Measurements from ENCODE around the gene MEIS2.

MEIS2 gene

DNA sequence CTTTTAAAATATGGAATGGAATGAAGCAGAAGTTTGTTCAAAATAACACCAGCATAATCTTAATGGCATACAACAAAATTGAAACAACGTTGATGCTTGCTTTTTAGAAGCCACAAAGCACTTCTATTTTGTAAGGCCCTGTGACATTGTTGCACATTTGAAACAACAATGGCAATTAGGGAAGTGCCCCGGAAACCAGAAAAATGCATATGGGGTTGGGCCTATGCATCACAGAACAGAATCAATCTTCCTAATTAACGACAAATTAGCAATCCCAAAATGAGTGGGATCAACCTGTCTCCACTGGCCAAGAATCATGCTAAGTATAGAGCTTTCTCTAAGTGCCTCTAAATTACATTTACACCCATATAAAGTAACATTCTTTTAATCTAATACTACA, 168.9 kb downstream of the MEIS2 start:
- Histone ChIP-seq H3K27ac (ENCODE audit: low read depth, low read length, severe bottlenecking) (no peak overlapping the region), H3K36me3 (ENCODE audit: control insufficient read depth, insufficient read depth, low read length) (peaks cover 9% of the 10 kb centered on the region), H3K4me1 (ENCODE audit: control insufficient read depth, insufficient read depth, low read length, poor library complexity, severe bottlenecking) (no peaks in the 10 kb centered on the region), H3K9me3 (ENCODE audit: control insufficient read depth, low read length) (no peaks in the 10 kb centered on the region), H3K4me3 (ENCODE audit: extremely low read depth, insufficient read depth, low read length, poor library complexity, severe bottlenecking) (no peak overlapping the region)
- WGBS, 2 experiments (ENCODE audit: insufficient coverage in 2 of 2), result 80 to 88% methylated on average over 3 of the region's 3 CpGs

DNA sequence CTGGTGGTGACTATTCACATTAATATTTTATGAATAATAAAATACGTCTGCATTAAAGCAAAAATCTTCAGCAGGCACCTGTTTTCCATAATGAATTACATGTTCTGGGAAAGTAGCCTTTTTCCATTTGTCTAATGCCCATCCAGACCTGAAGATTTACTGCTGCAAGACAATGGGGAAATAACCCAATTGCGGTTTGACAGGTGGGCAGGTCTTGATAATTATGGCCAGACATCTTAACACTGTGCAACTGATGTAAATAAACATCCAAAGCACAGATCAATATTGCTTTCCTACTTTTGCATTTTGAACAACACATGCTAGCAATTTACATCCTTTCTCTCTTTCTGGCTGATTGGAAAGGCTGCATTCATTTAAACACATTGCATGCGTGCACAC, 173.9 kb downstream of the MEIS2 start:
- no peak overlapping the region for H3K4me3 ChIP-seq (ENCODE audit: extremely low read depth, insufficient read depth, low read length, poor library complexity, severe bottlenecking)
- peaks cover 9% of the 10 kb centered on the region for H3K36me3 ChIP-seq (ENCODE audit: control insufficient read depth, insufficient read depth, low read length)
- H3K9me3 ChIP-seq (ENCODE audit: control insufficient read depth, low read length), result no peaks in the 10 kb centered on the region
- no peak overlapping the region for H3K27ac ChIP-seq (ENCODE audit: low read depth, low read length, severe bottlenecking)
- WGBS, 2 experiments (ENCODE audit: insufficient coverage in 2 of 2), result 89 to 94% methylated on average over 1 to 2 of the region's 3 CpGs
- H3K4me1 ChIP-seq (ENCODE audit: control insufficient read depth, insufficient read depth, low read length, poor library complexity, severe bottlenecking), result no peaks in the 10 kb centered on the region

DNA sequence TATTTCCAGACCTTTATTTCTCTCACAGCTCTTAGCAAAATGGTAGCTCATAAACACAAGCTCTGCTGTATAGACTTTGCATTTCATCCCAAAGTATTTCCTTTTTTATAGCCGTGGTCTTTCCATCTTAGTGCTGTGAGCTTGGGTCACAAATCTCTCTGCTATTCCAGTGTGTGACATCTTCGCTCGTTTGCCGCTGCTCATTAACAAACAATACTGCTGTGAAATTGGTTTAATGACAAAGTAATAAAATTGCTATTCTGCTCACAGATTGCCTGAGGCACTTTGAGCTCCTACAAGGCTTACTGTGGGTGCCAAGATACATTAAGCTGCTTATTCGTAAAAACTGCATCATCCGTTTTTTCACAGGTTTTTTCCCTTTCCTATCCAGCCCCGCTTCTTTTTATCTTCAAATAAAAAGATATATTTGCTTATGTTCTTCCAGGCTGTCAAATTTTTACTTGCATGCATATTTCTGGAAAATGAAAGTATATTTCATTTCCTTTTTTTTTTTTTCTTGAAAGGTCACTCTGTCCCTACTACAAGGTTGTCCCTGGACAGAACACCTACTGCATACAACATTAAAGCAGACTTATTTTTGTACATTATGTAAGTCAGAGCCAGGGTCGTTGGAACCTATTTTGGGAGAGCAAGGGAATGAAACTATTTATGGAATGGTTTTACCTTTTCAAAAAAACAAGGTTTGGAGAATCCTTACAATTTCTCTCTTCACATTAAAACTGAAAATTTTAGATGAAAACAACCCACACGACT, 174.5 kb downstream of the MEIS2 start:
- Histone ChIP-seq H3K36me3 (ENCODE audit: control insufficient read depth, insufficient read depth, low read length) (peaks cover 9% of the 10 kb centered on the region), H3K27ac (ENCODE audit: low read depth, low read length, severe bottlenecking) (no peak overlapping the region), H3K4me1 (ENCODE audit: control insufficient read depth, insufficient read depth, low read length, poor library complexity, severe bottlenecking) (no peaks in the 10 kb centered on the region), H3K4me3 (ENCODE audit: extremely low read depth, insufficient read depth, low read length, poor library complexity, severe bottlenecking) (no peak overlapping the region), H3K9me3 (ENCODE audit: control insufficient read depth, low read length) (no peaks in the 10 kb centered on the region)
- 89 to 93% methylated on average over 3 to 4 of the region's 9 CpGs for WGBS, 2 experiments (ENCODE audit: insufficient coverage in 2 of 2)

DNA sequence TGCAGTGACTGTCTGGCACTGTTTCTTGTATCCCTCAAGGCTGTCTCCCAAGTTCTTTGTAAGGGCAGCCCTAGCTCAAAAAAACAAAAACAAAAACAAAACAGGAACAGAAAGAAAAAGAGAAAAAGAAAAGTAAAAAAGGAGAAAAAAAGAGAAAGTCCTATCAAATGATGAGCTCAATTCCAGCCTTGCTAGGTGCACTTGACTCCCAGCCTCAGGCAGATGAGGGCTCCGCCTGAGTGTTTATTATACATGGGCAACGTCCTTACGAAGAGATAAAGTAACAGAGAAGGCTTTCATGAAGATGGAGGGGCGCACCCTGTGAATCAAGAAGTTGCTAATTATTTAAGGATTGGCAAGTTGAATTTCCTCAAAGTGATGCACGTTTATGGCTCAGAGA, 175.3 kb downstream of the MEIS2 start:
- 88 to 99% methylated on average over 4 to 5 of the region's 5 CpGs for WGBS, 2 experiments (ENCODE audit: insufficient coverage in 2 of 2)
- Histone ChIP-seq H3K4me1 (ENCODE audit: control insufficient read depth, insufficient read depth, low read length, poor library complexity, severe bottlenecking) (no peaks in the 10 kb centered on the region), H3K9me3 (ENCODE audit: control insufficient read depth, low read length) (no peaks in the 10 kb centered on the region), H3K36me3 (ENCODE audit: control insufficient read depth, insufficient read depth, low read length) (peaks cover 12% of the 10 kb centered on the region), H3K4me3 (ENCODE audit: extremely low read depth, insufficient read depth, low read length, poor library complexity, severe bottlenecking) (no peak overlapping the region), H3K27ac (ENCODE audit: low read depth, low read length, severe bottlenecking) (no peak overlapping the region)

DNA sequence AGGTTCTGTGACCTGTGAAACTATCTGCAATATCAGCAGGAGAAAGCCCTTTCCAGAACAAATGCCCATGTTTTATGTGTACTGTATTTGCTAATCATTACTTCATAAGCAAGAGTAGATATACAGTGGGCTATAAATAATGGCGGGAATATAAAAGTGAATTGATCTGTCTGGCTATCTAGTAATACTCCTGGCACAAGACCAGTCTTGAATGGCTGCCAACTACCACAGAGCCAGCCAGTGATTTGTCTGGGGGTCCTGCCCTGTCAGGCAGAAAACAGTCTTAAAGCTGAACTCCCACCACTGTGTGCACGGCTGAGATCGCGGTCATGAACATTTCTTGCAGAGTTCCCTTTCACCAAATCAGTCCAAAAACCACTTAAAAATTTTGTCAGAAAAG, 176.3 kb downstream of the MEIS2 start:
- no peaks in the 10 kb centered on the region for H3K4me1 ChIP-seq (ENCODE audit: control insufficient read depth, insufficient read depth, low read length, poor library complexity, severe bottlenecking)
- H3K9me3 ChIP-seq (ENCODE audit: control insufficient read depth, low read length), result no peaks in the 10 kb centered on the region
- H3K36me3 ChIP-seq (ENCODE audit: control insufficient read depth, insufficient read depth, low read length), result peaks cover 4% of the 10 kb centered on the region
- H3K4me3 ChIP-seq (ENCODE audit: extremely low read depth, insufficient read depth, low read length, poor library complexity, severe bottlenecking), result no peak overlapping the region
- no peak overlapping the region for H3K27ac ChIP-seq (ENCODE audit: low read depth, low read length, severe bottlenecking)
- WGBS, 2 experiments (ENCODE audit: insufficient coverage in 2 of 2), result 100% methylated on average over 2 of the region's 4 CpGs; no CpG with 5 or more reads in 1 of the 2 experiments

DNA sequence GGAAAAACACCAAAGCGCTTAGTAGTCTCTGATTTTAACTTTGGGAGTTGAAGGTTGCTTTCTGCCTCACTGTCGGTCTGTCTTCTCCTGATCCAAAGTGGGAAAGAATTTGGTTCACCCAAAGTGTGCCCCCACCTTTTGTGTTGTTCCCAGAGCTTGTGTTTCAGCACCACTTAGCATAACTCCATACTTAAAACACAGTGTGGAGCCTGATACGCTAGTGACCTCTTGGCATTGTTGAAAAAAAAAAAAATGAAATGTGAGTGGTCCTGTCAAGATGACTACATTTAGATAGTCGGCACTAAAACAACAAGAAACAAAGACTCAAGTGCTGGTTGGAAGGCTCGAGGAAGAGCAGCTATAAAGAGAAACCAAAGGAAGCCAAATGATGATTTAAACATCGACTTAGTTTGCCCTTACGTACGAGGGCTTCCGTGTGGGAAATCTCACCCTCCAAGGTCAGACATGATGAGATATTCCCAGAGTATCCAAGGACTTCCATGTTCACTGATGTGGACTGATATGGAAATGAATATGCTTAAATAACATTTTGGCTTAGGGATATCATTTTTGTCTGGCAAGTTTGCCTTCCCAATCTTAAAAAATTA, 178.8 kb downstream of the MEIS2 start:
- Histone ChIP-seq H3K36me3 (ENCODE audit: control insufficient read depth, insufficient read depth, low read length) (peaks cover 3% of the 10 kb centered on the region), H3K27ac (ENCODE audit: low read depth, low read length, severe bottlenecking) (no peak overlapping the region), H3K4me3 (ENCODE audit: extremely low read depth, insufficient read depth, low read length, poor library complexity, severe bottlenecking) (no peak overlapping the region), H3K4me1 (ENCODE audit: control insufficient read depth, insufficient read depth, low read length, poor library complexity, severe bottlenecking) (no peaks in the 10 kb centered on the region), H3K9me3 (ENCODE audit: control insufficient read depth, low read length) (no peaks in the 10 kb centered on the region)
- WGBS, 2 experiments (ENCODE audit: insufficient coverage in 2 of 2), result 86 to 95% methylated on average over 6 to 7 of the region's 9 CpGs

DNA sequence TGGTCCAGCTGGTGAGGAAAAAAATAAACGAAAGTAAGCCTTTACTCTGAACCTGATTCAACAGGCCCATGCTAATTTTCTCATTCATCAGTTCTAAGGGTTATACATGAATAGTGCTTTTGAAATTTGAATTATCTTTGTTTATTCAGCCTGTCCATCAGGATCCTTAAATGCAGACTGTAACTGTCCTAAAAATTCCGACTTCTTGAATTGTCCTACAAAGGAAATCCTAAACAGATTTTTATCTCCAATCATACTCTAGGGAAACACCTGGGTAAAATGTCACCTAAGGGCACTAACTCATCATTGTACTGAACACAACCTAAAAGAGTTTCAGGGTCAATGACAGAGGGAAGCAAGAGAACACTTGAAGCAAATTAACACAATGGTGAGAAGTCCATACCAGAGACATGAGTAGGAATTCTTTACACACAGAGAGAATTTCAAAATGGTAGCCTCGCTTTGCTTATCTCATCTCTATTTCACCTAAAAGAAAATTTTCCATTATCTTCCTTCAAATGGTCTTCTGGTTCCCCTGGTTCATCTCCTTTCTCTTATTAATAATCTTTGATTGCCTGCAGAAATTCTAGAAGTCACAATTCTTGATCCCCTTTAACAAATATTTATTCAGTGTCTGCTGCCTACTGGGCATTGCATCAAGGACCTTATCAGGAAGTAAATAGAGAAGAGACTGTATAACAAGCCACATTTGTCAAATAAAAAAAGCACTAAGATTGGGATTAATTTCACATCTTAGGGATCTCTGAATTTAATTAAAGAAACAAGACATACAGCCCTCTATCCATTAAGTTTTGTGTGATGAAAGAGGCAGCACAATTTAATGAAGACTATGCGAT, 182.7 kb downstream of the MEIS2 start:
- Histone ChIP-seq H3K9me3 (ENCODE audit: control insufficient read depth, low read length) (no peaks in the 10 kb centered on the region), H3K27ac (ENCODE audit: low read depth, low read length, severe bottlenecking) (no peak overlapping the region), H3K36me3 (ENCODE audit: control insufficient read depth, insufficient read depth, low read length) (peaks cover 16% of the 10 kb centered on the region), H3K4me1 (ENCODE audit: control insufficient read depth, insufficient read depth, low read length, poor library complexity, severe bottlenecking) (no peaks in the 10 kb centered on the region), H3K4me3 (ENCODE audit: extremely low read depth, insufficient read depth, low read length, poor library complexity, severe bottlenecking) (no peak overlapping the region)
- WGBS, 2 experiments (ENCODE audit: insufficient coverage in 2 of 2), result 100% methylated on average over 2 of the region's 4 CpGs

DNA sequence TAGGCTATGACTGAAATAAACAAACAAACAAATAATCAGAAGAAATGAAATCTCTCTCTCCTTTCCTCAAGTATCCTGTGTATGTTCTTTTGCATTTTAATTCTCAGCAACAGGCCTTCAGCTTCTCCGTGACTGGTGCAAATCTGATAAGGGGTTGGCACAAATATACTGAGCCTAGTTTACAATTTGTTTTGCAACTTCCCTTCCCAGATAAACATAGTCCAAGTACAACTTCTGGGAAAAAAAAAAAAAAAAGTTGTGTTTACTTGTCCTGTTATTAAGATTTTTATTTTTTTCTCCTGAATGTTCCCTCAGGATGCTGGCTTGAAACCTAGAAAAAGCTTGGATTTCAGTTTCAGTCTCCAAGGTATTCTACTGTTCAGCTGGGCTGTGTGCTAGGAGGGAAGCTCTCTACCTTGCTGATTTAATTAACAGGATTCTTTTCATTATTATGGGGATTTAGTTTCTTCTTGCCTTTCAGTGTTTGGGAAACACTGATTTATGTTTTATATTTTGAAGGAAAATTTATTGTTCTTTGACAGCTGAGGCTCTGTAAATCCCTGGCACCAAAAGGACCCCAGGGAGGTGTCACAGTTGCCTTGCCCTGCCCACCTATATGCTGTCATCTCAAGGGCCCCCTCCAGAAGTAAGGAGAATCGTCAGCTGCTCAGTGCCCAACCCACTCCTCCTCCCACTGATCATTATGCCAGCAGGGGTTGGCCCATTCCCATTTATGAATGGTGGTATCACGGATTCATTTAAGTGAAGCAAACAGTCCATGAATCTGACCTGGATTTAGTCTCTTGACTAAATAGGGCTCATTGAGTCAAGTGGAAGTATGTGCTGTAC, 185.2 kb downstream of the MEIS2 start:
- Histone ChIP-seq H3K27ac (ENCODE audit: low read depth, low read length, severe bottlenecking) (no peak overlapping the region), H3K9me3 (ENCODE audit: control insufficient read depth, low read length) (no peaks in the 10 kb centered on the region), H3K4me3 (ENCODE audit: extremely low read depth, insufficient read depth, low read length, poor library complexity, severe bottlenecking) (no peak overlapping the region), H3K4me1 (ENCODE audit: control insufficient read depth, insufficient read depth, low read length, poor library complexity, severe bottlenecking) (peaks cover 5% of the 10 kb centered on the region), H3K36me3 (ENCODE audit: control insufficient read depth, insufficient read depth, low read length) (peaks cover 13% of the 10 kb centered on the region)
- WGBS, 2 experiments (ENCODE audit: insufficient coverage in 2 of 2), result 96 to 100% methylated on average over 1 to 2 of the region's 3 CpGs

DNA sequence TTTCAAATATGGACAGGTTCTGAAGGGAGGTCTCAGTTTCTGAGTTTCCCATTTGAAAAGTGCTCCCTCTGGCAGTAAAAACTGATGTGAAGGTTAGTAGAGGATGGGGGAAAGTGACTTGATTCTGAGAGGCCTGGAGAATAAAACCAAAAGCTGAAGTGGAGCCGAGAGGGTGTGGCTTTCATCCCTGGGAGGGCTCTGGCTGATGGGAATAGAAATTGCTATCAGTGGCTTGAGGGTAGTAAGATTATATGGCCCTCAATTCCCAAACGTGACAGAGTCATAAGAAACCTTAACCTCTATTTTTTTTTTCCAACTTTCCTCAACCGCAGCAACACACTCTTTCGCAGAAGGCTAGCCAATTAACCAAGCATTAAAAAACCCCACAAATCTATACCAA, 185.9 kb downstream of the MEIS2 start:
- Histone ChIP-seq H3K4me1 (ENCODE audit: control insufficient read depth, insufficient read depth, low read length, poor library complexity, severe bottlenecking) (peaks cover 5% of the 10 kb centered on the region), H3K9me3 (ENCODE audit: control insufficient read depth, low read length) (no peaks in the 10 kb centered on the region), H3K4me3 (ENCODE audit: extremely low read depth, insufficient read depth, low read length, poor library complexity, severe bottlenecking) (no peak overlapping the region), H3K27ac (ENCODE audit: low read depth, low read length, severe bottlenecking) (no peak overlapping the region), H3K36me3 (ENCODE audit: control insufficient read depth, insufficient read depth, low read length) (peaks cover 13% of the 10 kb centered on the region)
- 79 to 81% methylated on average over 3 of the region's 4 CpGs for WGBS, 2 experiments (ENCODE audit: insufficient coverage in 2 of 2)

DNA sequence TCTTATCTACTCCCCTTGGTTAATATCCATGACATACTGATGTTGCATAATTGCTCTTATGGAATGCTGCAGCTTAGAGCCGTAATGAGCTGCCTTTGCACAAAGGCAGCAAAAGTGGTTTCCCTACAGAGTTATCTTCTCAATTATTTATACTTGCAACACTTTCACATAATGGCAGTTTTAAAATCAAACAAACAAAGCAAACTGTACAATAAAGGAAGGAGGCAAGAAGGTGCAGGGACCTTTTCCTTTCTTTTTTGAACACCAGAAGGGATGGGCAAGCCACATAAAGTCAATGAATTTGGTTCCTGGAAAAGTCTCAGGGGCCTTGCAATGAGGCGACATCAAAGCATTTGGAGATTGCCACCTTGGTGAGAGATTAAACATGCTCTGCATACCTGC, 188.0 kb downstream of the MEIS2 start:
- H3K27ac ChIP-seq (ENCODE audit: low read depth, low read length, severe bottlenecking), result no peak overlapping the region
- H3K4me1 ChIP-seq (ENCODE audit: control insufficient read depth, insufficient read depth, low read length, poor library complexity, severe bottlenecking), result peaks cover 11% of the 10 kb centered on the region
- no peaks in the 10 kb centered on the region for H3K9me3 ChIP-seq (ENCODE audit: control insufficient read depth, low read length)
- WGBS, 2 experiments (ENCODE audit: insufficient coverage in 2 of 2), result 83% methylated on average over 2 of the region's 2 CpGs; no CpG with 5 or more reads in 1 of the 2 experiments
- peaks cover 13% of the 10 kb centered on the region for H3K36me3 ChIP-seq (ENCODE audit: control insufficient read depth, insufficient read depth, low read length)
- no peak overlapping the region for H3K4me3 ChIP-seq (ENCODE audit: extremely low read depth, insufficient read depth, low read length, poor library complexity, severe bottlenecking)

Data from mesodermal cell (in vitro differentiated cells).